ENCODE measurements around the gene HDAC9.
A peak's percentile ranks its signal among the peaks of the same experiment; 100 is the strongest.

HDAC9 gene

GRCh38 chr7:18577096-18577771, 81.7 kb downstream of the HDAC9 start:
- DNase-seq (ENCODE audit: insufficient read length, low spot score) (no peak), FAIRE-seq (peak; percentile 82)

GRCh38 chr7:18579698-18580097, 84.1 kb downstream of the HDAC9 start:
- DNase-seq (ENCODE audit: insufficient read length, low spot score), result no peak
- no peak for FAIRE-seq

- no peak for DNase-seq (ENCODE audit: insufficient read length, low spot score)
- FAIRE-seq, result no peak
Measured at GRCh38 chr7:18580950-18581349, 85.4 kb downstream of the HDAC9 start.

GRCh38 chr7:18583305-18583704, 87.8 kb downstream of the HDAC9 start:
- FAIRE-seq (peak; percentile 71), DNase-seq (ENCODE audit: insufficient read length, low spot score) (no peak)

- FAIRE-seq (no peak), DNase-seq (ENCODE audit: insufficient read length, low spot score) (no peak)
Measured at GRCh38 chr7:18590241-18590640, 94.7 kb downstream of the HDAC9 start.

- DNase-seq (ENCODE audit: insufficient read length, low spot score), result no peak
- FAIRE-seq, result no peak
Measured at GRCh38 chr7:18590744-18591340, 95.3 kb downstream of the HDAC9 start.

- FAIRE-seq (peak; percentile 31), DNase-seq (ENCODE audit: insufficient read length, low spot score) (no peak)
Measured at GRCh38 chr7:18593602-18594279, 98.2 kb downstream of the HDAC9 start.

- FAIRE-seq (no peak), DNase-seq (ENCODE audit: insufficient read length, low spot score) (no peak)
Measured at GRCh38 chr7:18597754-18598153, 102.2 kb downstream of the HDAC9 start.

- no peak for FAIRE-seq
- DNase-seq (ENCODE audit: insufficient read length, low spot score), result no peak
Measured at GRCh38 chr7:18607025-18607424, 111.5 kb downstream of the HDAC9 start.

- FAIRE-seq (peak; percentile 90), DNase-seq (ENCODE audit: insufficient read length, low spot score) (no peak)
Measured at GRCh38 chr7:18610331-18610948, 114.9 kb downstream of the HDAC9 start.

GRCh38 chr7:18614841-18615240, 119.3 kb downstream of the HDAC9 start:
- DNase-seq (ENCODE audit: insufficient read length, low spot score), result no peak
- no peak for FAIRE-seq

- FAIRE-seq (no peak), DNase-seq (ENCODE audit: insufficient read length, low spot score) (no peak)
Measured at GRCh38 chr7:18619311-18619710, 123.8 kb downstream of the HDAC9 start.

GRCh38 chr7:18623389-18623788, 127.8 kb downstream of the HDAC9 start:
- no peak for DNase-seq (ENCODE audit: insufficient read length, low spot score)
- no peak for FAIRE-seq

- FAIRE-seq, result no peak
Measured at GRCh38 chr7:18624459-18624858, 128.9 kb downstream of the HDAC9 start.

GRCh38 chr7:18626086-18626485, 130.5 kb downstream of the HDAC9 start:
- no peak for DNase-seq (ENCODE audit: insufficient read length, low spot score)
- FAIRE-seq, result no peak

More at GRCh38 chr7:18624459-18624858, 128.9 kb downstream of the HDAC9 start:
- DNase-seq (ENCODE audit: insufficient read length, low spot score), result no peak

- DNase-seq (ENCODE audit: insufficient read length, low spot score) (no peak), FAIRE-seq (no peak)
Measured at GRCh38 chr7:18626717-18627116, 131.2 kb downstream of the HDAC9 start.

- FAIRE-seq (no peak), DNase-seq (ENCODE audit: insufficient read length, low spot score) (no peak)
Measured at GRCh38 chr7:18637516-18637915, 142.0 kb downstream of the HDAC9 start.

- peak; percentile 39 for FAIRE-seq
Measured at GRCh38 chr7:18638594-18639452, 143.3 kb downstream of the HDAC9 start.

GRCh38 chr7:18639711-18640110, 144.2 kb downstream of the HDAC9 start:
- FAIRE-seq (peak; percentile 26), DNase-seq (ENCODE audit: insufficient read length, low spot score) (no peak)

More at GRCh38 chr7:18638594-18639452, 143.3 kb downstream of the HDAC9 start:
- DNase-seq (ENCODE audit: insufficient read length, low spot score), result no peak

GRCh38 chr7:18644981-18645380, 149.4 kb downstream of the HDAC9 start:
- FAIRE-seq (no peak), DNase-seq (ENCODE audit: insufficient read length, low spot score) (no peak)

- DNase-seq (ENCODE audit: insufficient read length, low spot score) (no peak), FAIRE-seq (no peak)
Measured at GRCh38 chr7:18647582-18647981, 152.0 kb downstream of the HDAC9 start.
